GM19463 (cell line): Measurements from ENCODE around the gene SERPINB7.
"Not testable (repeated sequence)": the region's sequence is repeated elsewhere in the genome, so short reads cannot be mapped to it uniquely, and the experiment has no call there.

Source experiments
- ATAC-seq: cut with Tn5 transposase; IDR thresholded peaks from one replicate; pipeline ENCODE4 v1.9.1; 2021; ENCODE audit warnings: mild to moderate bottlenecking, moderate library complexity; ENCODE audit not compliant: unreplicated experiment

The SERPINB7 gene

GRCh38 chr18:63775166-63775730 is at the start of gene SERPINB7:
Gene SERPINB7, plus strand, starts transcription at chr18:63775418. Its CDS starts 6,955 bp downstream, at chr18:63782373.
- no peak for ATAC-seq

- ATAC-seq: no peak
Observed at GRCh38 chr18:63725682-63726480, 49.3 kb upstream of the SERPINB7 start.

- ATAC-seq: no peak
Observed at GRCh38 chr18:63730773-63731172, 44.4 kb upstream of the SERPINB7 start.

GRCh38 chr18:63731215-63731614 is 44.0 kb upstream of the SERPINB7 start:
- no peak for ATAC-seq

GRCh38 chr18:63736876-63737275 is 38.3 kb upstream of the SERPINB7 start:
- no peak for ATAC-seq

- ATAC-seq: no peak
Observed at GRCh38 chr18:63741769-63742168, 33.4 kb upstream of the SERPINB7 start.

GRCh38 chr18:63747006-63747405 is 28.2 kb upstream of the SERPINB7 start:
- ATAC-seq: no peak

- no peak for ATAC-seq
Observed at GRCh38 chr18:63749489-63749888, 25.7 kb upstream of the SERPINB7 start.

- ATAC-seq: no peak
Observed at GRCh38 chr18:63752636-63753035, 22.6 kb upstream of the SERPINB7 start.

- ATAC-seq: no peak
Observed at GRCh38 chr18:63753676-63754075, 21.5 kb upstream of the SERPINB7 start.

- no peak for ATAC-seq
Observed at GRCh38 chr18:63757541-63757940, 17.7 kb upstream of the SERPINB7 start.

GRCh38 chr18:63758615-63759240 is 16.5 kb upstream of the SERPINB7 start:
- no peak for ATAC-seq

- ATAC-seq: not testable (repeated sequence)
Observed at GRCh38 chr18:63759786-63760185, 15.4 kb upstream of the SERPINB7 start.

GRCh38 chr18:63762518-63762917 is 12.7 kb upstream of the SERPINB7 start:
- no peak for ATAC-seq

- no peak for ATAC-seq
Observed at GRCh38 chr18:63763831-63764600, 11.2 kb upstream of the SERPINB7 start.

- no peak for ATAC-seq
Observed at GRCh38 chr18:63765837-63766236, 9.4 kb upstream of the SERPINB7 start.

GRCh38 chr18:63773551-63773950 is 1.7 kb upstream of the SERPINB7 start:
- no peak for ATAC-seq

- ATAC-seq: no peak
Observed at GRCh38 chr18:63774511-63774910, 707 bp upstream of the SERPINB7 start.

- no peak for ATAC-seq
Observed at GRCh38 chr18:63779386-63779785, 4.2 kb downstream of the SERPINB7 start.

GRCh38 chr18:63783394-63783793 is 8.2 kb downstream of the SERPINB7 start:
- no peak for ATAC-seq

- ATAC-seq: no peak
Observed at GRCh38 chr18:63784787-63785452, 9.7 kb downstream of the SERPINB7 start.
